HCT116 (cell line): ENCODE results near the gene FHOD3. TPM values are rescaled to one million over a fixed set of nuclear protein-coding genes. Genes with fewer than 3 reads are reported as not detected.

Experiments used
- ATAC-seq: fragments of 200-7000 bp; cut with Tn5 transposase; 2 replicates; pipeline ENCODE4 v1.9.1; 2020; ENCODE audit warnings: mild to moderate bottlenecking, moderate library complexity
- BruUV-seq: library from RNA; stranded (reverse); fragments of 400-500 nt; replicated peaks from 2 replicates; lab custom pipeline; 2021; lab: Mats Ljungman, UMichigan
- CTCF ChIA-PET: fragments of 300-600 bp; sonication (Branson Sonifier 250); formaldehyde crosslinking; loops from one replicate; lab custom pipeline; 2021; ENCODE audit warnings: antibody characterized with exemption; lab: Charles Lee
- POLR2A ChIA-PET: fragments of 300-600, 350-600 bp; sonication (Branson Sonifier 250); formaldehyde crosslinking; loops from one replicate; lab custom pipeline; 2021; ENCODE audit warnings: antibody characterized with exemption; lab: Charles Lee
- RAD21 ChIA-PET, 2 experiments: fragments of 300-600 bp; sonication (Branson Sonifier 250); formaldehyde crosslinking; loops; one replicate each; lab custom pipeline; 2023; ENCODE audit warnings: low total read pairs in 2 of 2; ENCODE audit not compliant: uncharacterized antibody in 2 of 2, unreplicated experiment in 2 of 2, low non-redundant PET in 1 of 2; lab: Charles Lee
- DNase-seq: peaks from one replicate; pipeline ENCODE4 v3.0.0-alpha.2; 2010; ENCODE audit warnings: low read depth, low spot score
- H2AFZ ChIP-seq: fragments of 200-600 bp; shearing (Covaris generic), sonication (generic); 2 replicates; pipeline ENCODE4 v1.6.1; 2017; ENCODE audit warnings: low read depth, mixed run types, mixed read lengths, antibody characterized with exemption, low read length; ENCODE audit not compliant: poor library complexity, severe bottlenecking
- H3K27ac ChIP-seq: 2 replicates; pipeline ENCODE4 v1.5.1; 2012; ENCODE audit warnings: low read depth, low read length
- H3K27me3 ChIP-seq: fragments of 200-600 bp; sonication (generic); 2 replicates; pipeline ENCODE4 v1.6.1; 2016; ENCODE audit warnings: mixed run types, low read length, mixed read lengths; ENCODE audit not compliant: insufficient read depth
- H3K36me3 ChIP-seq, 2 experiments: fragments of 200-500 bp in 1 of 2; fragments of 200-600 bp in 1 of 2; sonication (Bioruptor generic) in 1 of 2; sonication (generic) in 1 of 2; 2 replicates each; pipeline versions ENCODE4 v1.5.1 to v1.6.1; 2014 to 2016; ENCODE audit warnings: low read length in 2 of 2, inconsistent platforms in 1 of 2, mixed read lengths in 1 of 2, mixed run types in 1 of 2; ENCODE audit not compliant: insufficient read depth in 2 of 2, control insufficient read depth in 1 of 2
- H3K4me1 ChIP-seq, 2 experiments: fragments of 200-600 bp in 1 of 2; sonication (generic) in 1 of 2; 2 replicates each; pipeline versions ENCODE4 v1.5.1 to v1.6.1; 2012 to 2017; ENCODE audit warnings: low read length in 2 of 2, inconsistent platforms in 1 of 2, mild to moderate bottlenecking in 1 of 2, mixed read lengths in 1 of 2, mixed run types in 1 of 2, moderate library complexity in 1 of 2; ENCODE audit not compliant: insufficient read depth in 2 of 2, control insufficient read depth in 1 of 2
- H3K4me2 ChIP-seq: fragments of 200-600 bp; sonication (generic); 2 replicates; pipeline ENCODE4 v1.6.1; 2017; ENCODE audit warnings: mixed run types, low read length, mixed read lengths
- H3K4me3 ChIP-seq, 2 experiments: fragments of 200-600 bp in 1 of 2; sonication (generic) in 1 of 2; replicated peaks in 1 of 2; 2 replicates each; pipeline ENCODE4 v1.5.1; 2011 to 2016; ENCODE audit warnings: low read length in 2 of 2, control low read depth in 1 of 2, low read depth in 1 of 2, mild to moderate bottlenecking in 1 of 2, mixed read lengths in 1 of 2, mixed run types in 1 of 2
- H3K79me2 ChIP-seq: fragments of 200-600 bp; sonication (generic); 2 replicates; pipeline ENCODE4 v1.6.1; 2017; ENCODE audit warnings: mild to moderate bottlenecking, mixed run types, low read length, moderate library complexity, mixed read lengths; ENCODE audit not compliant: insufficient read depth
- H3K9ac ChIP-seq: fragments of 200-600 bp; sonication (generic); 2 replicates; pipeline ENCODE4 v1.6.1; 2016; ENCODE audit warnings: low read length, mixed read lengths
- H3K9me2 ChIP-seq: fragments of 200-600 bp; sonication (generic), shearing (Covaris generic); 2 replicates; pipeline ENCODE4 v1.6.1; 2017; ENCODE audit warnings: mixed run types, mild to moderate bottlenecking, moderate library complexity; ENCODE audit not compliant: insufficient read depth
- H3K9me3 ChIP-seq, 2 experiments: fragments of 200-500 bp in 1 of 2; fragments of 200-600 bp in 1 of 2; sonication (Bioruptor generic) in 1 of 2; sonication (generic) in 1 of 2; 2 replicates each; pipeline ENCODE4 v1.6.1; 2014 to 2017; ENCODE audit warnings: low read length in 2 of 2, mixed read lengths in 2 of 2, inconsistent platforms in 1 of 2, low read depth in 1 of 2, mild to moderate bottlenecking in 1 of 2, mixed run types in 1 of 2, moderate library complexity in 1 of 2; ENCODE audit not compliant: control insufficient read depth in 1 of 2, insufficient read depth in 1 of 2
- H4K20me1 ChIP-seq: fragments of 200-600 bp; sonication (generic), shearing (Covaris generic); 2 replicates; pipeline ENCODE4 v1.6.1; 2017; ENCODE audit warnings: mixed run types, mild to moderate bottlenecking, moderate library complexity; ENCODE audit not compliant: insufficient read depth
- CBX3 ChIP-seq: IDR thresholded peaks from 2 replicates; pipeline ENCODE4 v1.6.1; 2012; ENCODE audit warnings: low read depth
- EGR1 ChIP-seq: IDR thresholded peaks from 2 replicates; pipeline ENCODE4 v1.6.1; 2012; ENCODE audit warnings: low read depth
- JUND ChIP-seq: IDR thresholded peaks from 2 replicates; pipeline ENCODE4 v1.6.1; 2012
- POLR2A ChIP-seq: IDR thresholded peaks from 2 replicates; pipeline ENCODE4 v1.7.0; 2011; ENCODE audit warnings: borderline replicate concordance; ENCODE audit not compliant: insufficient read depth, insufficient read length; ENCODE audit errors: extremely low read depth
- POLR2AphosphoS5 ChIP-seq: IDR thresholded peaks from 2 replicates; pipeline ENCODE4 v1.6.1; 2011; ENCODE audit warnings: mild to moderate bottlenecking, low read depth, low read length, moderate library complexity
- SP1 ChIP-seq: IDR thresholded peaks from 2 replicates; pipeline ENCODE4 v1.6.1; 2012; ENCODE audit warnings: low read depth
- TCF7L2 ChIP-seq: IDR thresholded peaks from 2 replicates; pipeline ENCODE4 v1.7.0; 2011; ENCODE audit warnings: borderline replicate concordance, inconsistent platforms; ENCODE audit not compliant: insufficient read depth, insufficient read length; ENCODE audit errors: extremely low read depth
- ZFX ChIP-seq: fragments of 450-650 bp; IDR thresholded peaks from 2 replicates; pipeline ENCODE4 v1.6.1; 2017
- intact Hi-C: fragments of 100-400 bp; cut with micrococcal nuclease; formaldehyde crosslinking; loops from 2 replicates; pipeline ENCODE4 v1.10.0; 2022
- total RNA-seq: library from RNA; stranded (reverse); gene quantifications from one replicate; pipeline ENCODE4 v1.2.1, GENCODE V29; 2021; ENCODE audit not compliant: unreplicated experiment
- TF ChIP-seq, protein P1 (sequence below), 3 experiments: fragments of 200-600 bp in 1 of 3; sonication (generic) in 1 of 3; IDR thresholded peaks in 2 of 3; conservative IDR thresholded peaks in 1 of 3; 2 replicates each; pipeline ENCODE4 v1.5.1; 2012 to 2017; ENCODE audit warnings: low read depth in 2 of 3, low read length in 2 of 3, antibody characterized with exemption in 1 of 3, borderline replicate concordance in 1 of 3, control low read depth in 1 of 3, mild to moderate bottlenecking in 1 of 3, mixed read lengths in 1 of 3, mixed run types in 1 of 3, moderate library complexity in 1 of 3; ENCODE audit not compliant: insufficient read depth in 1 of 3
- TF ChIP-seq, protein P2 (sequence below): IDR thresholded peaks from 2 replicates; pipeline ENCODE4 v1.6.1; 2012
- TF ChIP-seq, protein P3 (sequence below): IDR thresholded peaks from 2 replicates; pipeline ENCODE4 v1.6.1; 2012; ENCODE audit warnings: low read depth
- TF ChIP-seq, protein P4 (sequence below): IDR thresholded peaks from 2 replicates; pipeline ENCODE4 v1.6.1; 2011; ENCODE audit warnings: mild to moderate bottlenecking, low read length, moderate library complexity; ENCODE audit not compliant: insufficient replicate concordance; ENCODE audit errors: extremely low read depth

FHOD3 gene
- total RNA-seq, 1 experiment from 2014 or later, result 4.0 TPM

DNA sequence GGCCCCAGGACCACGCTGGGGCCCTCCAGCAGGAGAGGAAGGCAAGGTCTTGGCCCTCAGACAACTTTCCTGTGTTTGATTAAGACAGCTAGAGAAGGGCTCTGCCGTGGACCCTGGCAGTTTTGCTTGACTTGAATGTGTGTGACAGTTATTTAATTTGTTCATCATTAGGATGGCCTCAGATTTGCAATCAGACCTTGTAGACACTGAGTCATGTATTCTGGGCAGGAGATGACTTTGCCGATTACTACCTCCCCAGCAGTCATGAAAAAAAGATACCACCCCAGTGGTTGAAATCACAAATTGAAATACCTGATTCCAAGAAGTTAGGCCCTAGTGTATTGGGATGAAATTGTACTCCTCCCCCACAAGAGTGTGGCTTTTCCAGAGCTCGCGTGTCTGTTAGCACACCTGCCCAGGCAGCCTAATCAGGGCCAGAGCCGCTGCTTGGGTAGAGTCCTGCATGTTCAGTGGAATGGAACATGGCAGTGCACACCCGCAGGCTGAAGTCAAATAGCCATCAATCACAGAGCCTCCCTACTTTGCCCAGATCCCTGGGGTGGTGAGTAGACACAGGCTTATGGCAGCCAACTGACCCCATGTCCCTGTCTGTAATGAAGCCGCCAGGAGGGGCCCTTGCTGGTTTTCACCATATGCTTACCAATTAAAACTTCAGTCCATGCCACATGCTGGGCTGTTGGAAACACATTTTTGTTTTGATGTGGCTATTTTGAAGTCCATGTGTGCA lies 408.8 kb downstream of the FHOD3 start:
- intact Hi-C loops, result no loop called here
- CTCF ChIA-PET, result no interaction called here

DNA sequence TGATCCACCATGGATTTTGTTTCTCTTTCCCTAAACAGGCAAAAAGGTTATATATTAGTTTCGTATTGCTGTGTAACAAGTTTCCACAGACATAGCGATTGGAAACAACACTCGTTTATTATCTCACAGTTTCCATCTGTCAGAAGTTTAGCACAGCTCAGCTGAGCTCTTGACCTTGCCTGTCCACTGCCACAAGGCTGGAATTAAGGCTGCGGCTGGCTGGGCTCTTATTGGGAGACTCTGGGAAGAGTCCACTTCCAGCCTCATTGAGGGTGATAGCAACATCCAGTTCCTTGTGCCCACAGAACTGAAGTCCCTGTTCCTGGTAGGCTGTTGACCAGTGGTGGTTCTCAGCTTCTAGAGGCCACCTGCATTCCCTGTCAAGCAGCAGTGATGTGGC lies 410.9 kb downstream of the FHOD3 start:
- no peak overlapping the region for H3K27ac ChIP-seq
- no TSS peak for BruUV-seq
- H3K79me2 ChIP-seq, result no peaks in the 10 kb centered on the region
- no peaks in the 10 kb centered on the region for H3K9me2 ChIP-seq
- RAD21 ChIA-PET, result no interaction called here
- CTCF ChIA-PET, result no interaction called here
- no peak overlapping the region for H2AFZ ChIP-seq
- no peaks in the 10 kb centered on the region for H4K20me1 ChIP-seq
- POLR2A ChIA-PET, result no interaction called here
- H3K9me3 ChIP-seq, result no peaks in the 10 kb centered on the region
- DNase-seq (no peak), ATAC-seq (no peak)
- no peak overlapping the region for H3K4me2 ChIP-seq
- no peaks in the 10 kb centered on the region for H3K27me3 ChIP-seq
- intact Hi-C loops, result no loop called here
- no peak overlapping the region for H3K9ac ChIP-seq
- H3K36me3 ChIP-seq, result no peaks in the 10 kb centered on the region
- H3K4me3 ChIP-seq, result no peak overlapping the region
- peaks cover 3 to 10% of the 10 kb centered on the region in 2 experiments; a peak in 3 of 4 replicates for H3K4me1 ChIP-seq
- TF ChIP-seq, protein P1, sequence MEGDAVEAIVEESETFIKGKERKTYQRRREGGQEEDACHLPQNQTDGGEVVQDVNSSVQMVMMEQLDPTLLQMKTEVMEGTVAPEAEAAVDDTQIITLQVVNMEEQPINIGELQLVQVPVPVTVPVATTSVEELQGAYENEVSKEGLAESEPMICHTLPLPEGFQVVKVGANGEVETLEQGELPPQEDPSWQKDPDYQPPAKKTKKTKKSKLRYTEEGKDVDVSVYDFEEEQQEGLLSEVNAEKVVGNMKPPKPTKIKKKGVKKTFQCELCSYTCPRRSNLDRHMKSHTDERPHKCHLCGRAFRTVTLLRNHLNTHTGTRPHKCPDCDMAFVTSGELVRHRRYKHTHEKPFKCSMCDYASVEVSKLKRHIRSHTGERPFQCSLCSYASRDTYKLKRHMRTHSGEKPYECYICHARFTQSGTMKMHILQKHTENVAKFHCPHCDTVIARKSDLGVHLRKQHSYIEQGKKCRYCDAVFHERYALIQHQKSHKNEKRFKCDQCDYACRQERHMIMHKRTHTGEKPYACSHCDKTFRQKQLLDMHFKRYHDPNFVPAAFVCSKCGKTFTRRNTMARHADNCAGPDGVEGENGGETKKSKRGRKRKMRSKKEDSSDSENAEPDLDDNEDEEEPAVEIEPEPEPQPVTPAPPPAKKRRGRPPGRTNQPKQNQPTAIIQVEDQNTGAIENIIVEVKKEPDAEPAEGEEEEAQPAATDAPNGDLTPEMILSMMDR (IDR thresholded peaks at IDR 0.05 in 2 of 3, conservative IDR thresholded peaks at IDR 0.05 in 1 of 3; ENCODE audit: borderline replicate concordance in 1 of 3, insufficient read depth in 1 of 3, low read depth in 2 of 3, low read length in 2 of 3), result no peak
- TF ChIP-seq CBX3 (no peak), JUND (no peak), POLR2AphosphoS5 (no peak), SP1 (no peak), POLR2A (no peak), EGR1 (no peak), ZFX (no peak)
- TF ChIP-seq, protein P2, sequence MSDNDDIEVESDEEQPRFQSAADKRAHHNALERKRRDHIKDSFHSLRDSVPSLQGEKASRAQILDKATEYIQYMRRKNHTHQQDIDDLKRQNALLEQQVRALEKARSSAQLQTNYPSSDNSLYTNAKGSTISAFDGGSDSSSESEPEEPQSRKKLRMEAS, result no peak
- TF ChIP-seq, protein P3, sequence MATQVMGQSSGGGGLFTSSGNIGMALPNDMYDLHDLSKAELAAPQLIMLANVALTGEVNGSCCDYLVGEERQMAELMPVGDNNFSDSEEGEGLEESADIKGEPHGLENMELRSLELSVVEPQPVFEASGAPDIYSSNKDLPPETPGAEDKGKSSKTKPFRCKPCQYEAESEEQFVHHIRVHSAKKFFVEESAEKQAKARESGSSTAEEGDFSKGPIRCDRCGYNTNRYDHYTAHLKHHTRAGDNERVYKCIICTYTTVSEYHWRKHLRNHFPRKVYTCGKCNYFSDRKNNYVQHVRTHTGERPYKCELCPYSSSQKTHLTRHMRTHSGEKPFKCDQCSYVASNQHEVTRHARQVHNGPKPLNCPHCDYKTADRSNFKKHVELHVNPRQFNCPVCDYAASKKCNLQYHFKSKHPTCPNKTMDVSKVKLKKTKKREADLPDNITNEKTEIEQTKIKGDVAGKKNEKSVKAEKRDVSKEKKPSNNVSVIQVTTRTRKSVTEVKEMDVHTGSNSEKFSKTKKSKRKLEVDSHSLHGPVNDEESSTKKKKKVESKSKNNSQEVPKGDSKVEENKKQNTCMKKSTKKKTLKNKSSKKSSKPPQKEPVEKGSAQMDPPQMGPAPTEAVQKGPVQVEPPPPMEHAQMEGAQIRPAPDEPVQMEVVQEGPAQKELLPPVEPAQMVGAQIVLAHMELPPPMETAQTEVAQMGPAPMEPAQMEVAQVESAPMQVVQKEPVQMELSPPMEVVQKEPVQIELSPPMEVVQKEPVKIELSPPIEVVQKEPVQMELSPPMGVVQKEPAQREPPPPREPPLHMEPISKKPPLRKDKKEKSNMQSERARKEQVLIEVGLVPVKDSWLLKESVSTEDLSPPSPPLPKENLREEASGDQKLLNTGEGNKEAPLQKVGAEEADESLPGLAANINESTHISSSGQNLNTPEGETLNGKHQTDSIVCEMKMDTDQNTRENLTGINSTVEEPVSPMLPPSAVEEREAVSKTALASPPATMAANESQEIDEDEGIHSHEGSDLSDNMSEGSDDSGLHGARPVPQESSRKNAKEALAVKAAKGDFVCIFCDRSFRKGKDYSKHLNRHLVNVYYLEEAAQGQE, result no peak
- TF ChIP-seq, protein P4, sequence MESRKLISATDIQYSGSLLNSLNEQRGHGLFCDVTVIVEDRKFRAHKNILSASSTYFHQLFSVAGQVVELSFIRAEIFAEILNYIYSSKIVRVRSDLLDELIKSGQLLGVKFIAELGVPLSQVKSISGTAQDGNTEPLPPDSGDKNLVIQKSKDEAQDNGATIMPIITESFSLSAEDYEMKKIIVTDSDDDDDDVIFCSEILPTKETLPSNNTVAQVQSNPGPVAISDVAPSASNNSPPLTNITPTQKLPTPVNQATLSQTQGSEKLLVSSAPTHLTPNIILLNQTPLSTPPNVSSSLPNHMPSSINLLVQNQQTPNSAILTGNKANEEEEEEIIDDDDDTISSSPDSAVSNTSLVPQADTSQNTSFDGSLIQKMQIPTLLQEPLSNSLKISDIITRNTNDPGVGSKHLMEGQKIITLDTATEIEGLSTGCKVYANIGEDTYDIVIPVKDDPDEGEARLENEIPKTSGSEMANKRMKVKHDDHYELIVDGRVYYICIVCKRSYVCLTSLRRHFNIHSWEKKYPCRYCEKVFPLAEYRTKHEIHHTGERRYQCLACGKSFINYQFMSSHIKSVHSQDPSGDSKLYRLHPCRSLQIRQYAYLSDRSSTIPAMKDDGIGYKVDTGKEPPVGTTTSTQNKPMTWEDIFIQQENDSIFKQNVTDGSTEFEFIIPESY, result no peak

More for the DNA sequence above, 408.8 kb downstream of the FHOD3 start:
- no peaks in the 10 kb centered on the region for H3K27me3 ChIP-seq
- no peak overlapping the region for H2AFZ ChIP-seq
- H3K4me3 ChIP-seq, result no peak overlapping the region
- no peaks in the 10 kb centered on the region for H3K36me3 ChIP-seq
- TF ChIP-seq ZFX (no peak), TCF7L2 (no peak)
- H3K27ac ChIP-seq, result no peak overlapping the region
- H3K9me2 ChIP-seq, result no peaks in the 10 kb centered on the region
- POLR2A ChIA-PET, result no interaction called here
- BruUV-seq, result no TSS peak
- ATAC-seq (no peak), DNase-seq (no peak)
- H4K20me1 ChIP-seq, result no peaks in the 10 kb centered on the region
- no peaks in the 10 kb centered on the region for H3K9me3 ChIP-seq
- H3K79me2 ChIP-seq, result no peaks in the 10 kb centered on the region
- H3K9ac ChIP-seq, result no peak overlapping the region
- H3K4me1 ChIP-seq, result peaks cover 0 to under 1% of the 10 kb centered on the region in 2 experiments; a peak in 1 of 4 replicates
- H3K4me2 ChIP-seq, result no peak overlapping the region
- RAD21 ChIA-PET, result no interaction called here
